BE2C (cell line): ENCODE measurements around the gene GASK1B. TPM values are rescaled to one million over a fixed set of nuclear protein-coding genes. Genes with fewer than 3 reads are reported as not detected.

Source experiments
- DNase-seq: peaks from one replicate; pipeline ENCODE4 v3.0.0-alpha.2; 2020
- H3K27me3 ChIP-seq: fragments of 250-450 bp; sonication (Bioruptor Pico); 2 replicates; pipeline ENCODE4 v1.5.1; 2020; ENCODE audit warnings: mild to moderate bottlenecking
- H3K36me3 ChIP-seq: fragments of 250-450 bp; sonication (Bioruptor Pico); 2 replicates; pipeline ENCODE4 v1.5.1; 2020; ENCODE audit warnings: mild to moderate bottlenecking
- H3K4me1 ChIP-seq: fragments of 250-450 bp; sonication (Bioruptor Pico); 2 replicates; pipeline ENCODE4 v1.5.1; 2020
- H3K4me3 ChIP-seq: 2 replicates; pipeline ENCODE4 v1.5.1; 2011; ENCODE audit warnings: low read depth, low read length
- H3K9me3 ChIP-seq: fragments of 250-450 bp; sonication (Bioruptor Pico); 2 replicates; pipeline ENCODE4 v1.5.1; 2020
- polyA plus RNA-seq: library from polyadenylated mRNA; unstranded; fragments of >200 nt; gene quantifications from one replicate; pipeline ENCODE4 v1.2.1, GENCODE V29; 2012; ENCODE audit warnings: low read depth, missing spikeins; ENCODE audit not compliant: insufficient read length, insufficient read depth
- TF ChIP-seq, protein P1 (sequence below): IDR thresholded peaks from 2 replicates; pipeline ENCODE4 v1.5.1; 2012; ENCODE audit warnings: mild to moderate bottlenecking, low read depth, low read length

The GASK1B gene
- 1.6 TPM for polyA plus RNA-seq

DNA sequence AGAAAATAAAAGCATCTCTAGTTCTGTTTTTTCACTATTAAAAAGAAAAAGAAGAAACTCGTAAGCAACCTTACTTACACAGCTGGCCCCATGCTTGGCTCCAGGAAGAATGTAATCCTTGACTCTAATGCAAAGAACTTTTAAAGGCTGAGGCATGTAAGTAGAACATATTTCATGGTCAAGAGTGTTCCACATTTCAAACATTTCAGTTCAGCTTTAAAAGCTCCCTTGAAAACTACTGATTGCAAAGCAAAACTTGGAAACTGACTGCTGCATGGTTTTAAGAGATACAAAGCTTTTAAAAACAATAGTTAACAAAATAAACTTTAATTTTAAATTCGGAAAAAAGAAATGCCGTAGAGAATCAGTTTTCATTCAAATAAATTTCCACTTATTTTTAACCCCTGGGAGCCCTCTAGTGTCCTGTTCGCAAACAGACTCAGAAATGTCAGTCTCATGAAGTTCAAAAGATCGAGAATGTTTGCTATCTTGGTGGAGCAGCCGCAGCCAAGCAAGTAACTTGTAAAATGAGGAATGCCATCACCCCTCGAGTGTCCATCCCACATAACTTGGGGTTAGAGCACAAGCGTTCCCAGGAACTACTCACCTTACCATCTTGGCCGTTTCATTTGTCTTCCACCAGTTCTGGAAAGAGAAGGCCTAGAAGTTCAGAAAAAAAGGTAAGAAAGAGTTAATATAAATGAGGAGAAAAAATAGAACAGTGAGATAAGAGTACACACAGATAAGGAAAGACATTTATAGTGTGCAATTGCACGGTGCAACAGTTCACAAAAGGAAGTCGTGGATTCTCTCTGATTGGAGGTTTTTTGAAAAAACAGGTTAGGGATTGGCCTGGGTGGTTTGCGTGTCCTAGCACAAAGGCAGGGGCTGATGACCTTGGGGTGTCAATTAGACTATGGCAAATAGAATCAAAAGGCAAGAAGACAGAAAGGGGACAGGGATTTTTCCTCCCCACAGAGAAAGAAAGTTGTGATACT, at the start of gene GASK1B:
Gene GASK1B (minus strand): TSS at position 765 of the 998 bp plus-strand sequence. CDS start 1,650 bp downstream, outside the sequence.
- peak within 1 kb of the TSS; percentile 9; the same call in 1 of the 2 replicates for H3K4me3 ChIP-seq
- peak; percentile 21 for DNase-seq
- H3K4me1 ChIP-seq, result peaks cover 4% of the 10 kb centered on the region; the same call in 1 of the 2 replicates
- H3K9me3 ChIP-seq, result no peaks in the 10 kb centered on the region
- no peaks in the 10 kb centered on the region for H3K36me3 ChIP-seq
- no peaks in the 10 kb centered on the region for H3K27me3 ChIP-seq
- TF ChIP-seq, protein P1, sequence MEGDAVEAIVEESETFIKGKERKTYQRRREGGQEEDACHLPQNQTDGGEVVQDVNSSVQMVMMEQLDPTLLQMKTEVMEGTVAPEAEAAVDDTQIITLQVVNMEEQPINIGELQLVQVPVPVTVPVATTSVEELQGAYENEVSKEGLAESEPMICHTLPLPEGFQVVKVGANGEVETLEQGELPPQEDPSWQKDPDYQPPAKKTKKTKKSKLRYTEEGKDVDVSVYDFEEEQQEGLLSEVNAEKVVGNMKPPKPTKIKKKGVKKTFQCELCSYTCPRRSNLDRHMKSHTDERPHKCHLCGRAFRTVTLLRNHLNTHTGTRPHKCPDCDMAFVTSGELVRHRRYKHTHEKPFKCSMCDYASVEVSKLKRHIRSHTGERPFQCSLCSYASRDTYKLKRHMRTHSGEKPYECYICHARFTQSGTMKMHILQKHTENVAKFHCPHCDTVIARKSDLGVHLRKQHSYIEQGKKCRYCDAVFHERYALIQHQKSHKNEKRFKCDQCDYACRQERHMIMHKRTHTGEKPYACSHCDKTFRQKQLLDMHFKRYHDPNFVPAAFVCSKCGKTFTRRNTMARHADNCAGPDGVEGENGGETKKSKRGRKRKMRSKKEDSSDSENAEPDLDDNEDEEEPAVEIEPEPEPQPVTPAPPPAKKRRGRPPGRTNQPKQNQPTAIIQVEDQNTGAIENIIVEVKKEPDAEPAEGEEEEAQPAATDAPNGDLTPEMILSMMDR, result peak; percentile 78

DNA sequence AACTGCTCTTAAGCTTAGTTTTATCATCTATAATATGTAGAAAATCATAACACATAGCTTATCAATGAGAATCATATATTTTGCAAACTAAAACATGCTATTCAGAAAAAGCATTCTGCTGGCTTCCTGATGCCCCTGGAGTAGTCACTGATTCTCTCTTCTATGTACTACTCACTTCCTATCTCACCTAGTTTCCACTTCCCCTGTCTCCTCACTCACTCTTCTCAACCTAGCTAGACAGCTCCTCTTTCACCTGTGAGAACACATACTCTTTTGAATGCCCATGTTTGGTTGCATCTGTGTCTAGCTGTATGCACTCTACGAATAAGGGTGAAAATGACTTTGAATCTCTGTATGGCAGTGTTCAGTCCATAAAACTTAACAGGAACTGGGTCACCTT, 46.8 kb upstream of the GASK1B start:
- TF ChIP-seq, protein P1, result no peak
- no peak for DNase-seq

DNA sequence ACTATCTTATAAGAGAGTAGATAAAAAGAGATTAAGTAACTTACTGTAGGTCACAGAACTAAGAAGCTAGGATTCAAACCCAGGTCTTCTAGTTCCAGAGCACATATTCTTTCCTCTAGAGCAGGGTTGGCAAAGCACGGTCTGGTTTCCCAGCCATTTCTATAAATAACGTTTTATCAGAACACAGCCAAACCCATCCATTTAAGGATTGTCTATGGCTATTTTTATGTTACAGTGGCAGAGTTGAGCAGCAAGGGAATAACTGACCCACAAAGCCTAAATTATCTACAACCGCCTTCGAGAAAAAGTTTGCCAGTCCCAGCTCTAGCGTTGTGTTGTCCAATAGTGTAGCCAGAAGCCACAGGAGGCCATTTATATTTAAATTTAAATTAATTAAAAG, 44.9 kb upstream of the GASK1B start:
- H3K36me3 ChIP-seq, result no peaks in the 10 kb centered on the region
- no peak overlapping the region for H3K4me3 ChIP-seq
- no peaks in the 10 kb centered on the region for H3K4me1 ChIP-seq
- no peaks in the 10 kb centered on the region for H3K27me3 ChIP-seq
- TF ChIP-seq, protein P1, result no peak
- no peaks in the 10 kb centered on the region for H3K9me3 ChIP-seq
- DNase-seq, result no peak

More for the DNA sequence above, 46.8 kb upstream of the GASK1B start:
- no peak overlapping the region for H3K4me3 ChIP-seq
- H3K36me3 ChIP-seq, result no peaks in the 10 kb centered on the region
- no peaks in the 10 kb centered on the region for H3K9me3 ChIP-seq
- no peaks in the 10 kb centered on the region for H3K27me3 ChIP-seq
- H3K4me1 ChIP-seq, result no peaks in the 10 kb centered on the region

DNA sequence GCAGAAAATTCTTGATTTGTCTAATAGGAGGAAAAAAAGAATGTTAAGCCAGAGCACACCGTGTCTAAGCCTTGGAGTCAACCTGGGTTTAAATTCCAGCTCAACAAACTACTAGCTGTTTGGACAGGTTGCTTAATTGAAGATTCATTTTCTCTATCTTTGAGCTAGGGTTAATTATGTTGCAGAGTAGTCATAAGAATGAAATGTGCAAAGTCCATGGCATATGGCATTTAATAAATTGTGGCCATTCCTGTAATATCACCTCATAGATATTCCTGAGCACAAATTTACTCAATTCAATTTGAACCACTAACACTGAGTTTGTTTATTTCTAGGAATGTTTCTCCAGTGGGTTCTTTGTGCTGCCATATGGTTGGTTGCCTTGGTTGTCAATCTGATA, 42.0 kb upstream of the GASK1B start:
- TF ChIP-seq, protein P1, result no peak
- H3K4me3 ChIP-seq, result no peak overlapping the region
- H3K9me3 ChIP-seq, result no peaks in the 10 kb centered on the region
- DNase-seq, result no peak
- no peaks in the 10 kb centered on the region for H3K4me1 ChIP-seq
- no peaks in the 10 kb centered on the region for H3K36me3 ChIP-seq
- H3K27me3 ChIP-seq, result peaks cover 7% of the 10 kb centered on the region; the same call in 1 of the 2 replicates

DNA sequence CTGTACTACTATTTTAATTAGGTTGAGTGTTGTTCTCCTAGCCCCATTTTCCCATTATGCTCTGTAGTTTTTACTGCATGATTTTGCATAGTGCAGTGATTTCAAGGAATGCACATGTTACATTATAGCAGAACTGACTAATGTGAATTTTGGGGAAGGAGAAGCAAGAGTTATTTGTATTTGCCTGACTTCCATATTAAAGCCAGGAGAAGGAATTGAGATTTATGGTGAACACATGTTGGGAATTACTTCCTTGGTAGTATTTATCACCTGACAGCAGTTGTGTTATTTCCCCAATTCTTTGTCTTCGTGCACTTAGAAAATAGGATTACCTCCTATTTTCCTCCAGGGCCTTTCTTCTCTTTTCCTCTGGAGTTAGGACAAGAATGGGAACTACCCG, 40.6 kb upstream of the GASK1B start:
- H3K4me3 ChIP-seq, result no peak overlapping the region
- H3K4me1 ChIP-seq, result no peaks in the 10 kb centered on the region
- no peak for DNase-seq
- H3K36me3 ChIP-seq, result no peaks in the 10 kb centered on the region
- TF ChIP-seq, protein P1, result no peak
- no peaks in the 10 kb centered on the region for H3K9me3 ChIP-seq
- peaks cover 12% of the 10 kb centered on the region for H3K27me3 ChIP-seq

DNA sequence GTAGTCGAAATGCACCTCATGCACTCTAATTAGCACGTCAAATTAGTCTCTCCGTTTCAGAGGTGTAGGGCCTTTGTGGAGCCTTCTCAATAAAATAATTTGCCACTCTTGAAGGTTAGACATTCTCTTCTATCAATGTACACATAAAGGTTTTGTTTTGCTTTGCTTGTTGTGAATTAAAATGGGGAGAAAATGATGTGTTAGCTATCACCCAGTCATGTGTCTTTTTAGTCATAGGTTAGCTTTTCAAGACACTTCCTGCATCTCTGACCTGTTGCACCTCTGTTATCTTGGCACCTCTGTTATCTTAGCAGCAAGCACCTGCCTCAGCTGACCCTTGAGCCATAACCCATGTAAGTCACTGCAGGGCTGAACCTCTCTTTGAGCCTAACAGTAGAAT, 38.4 kb upstream of the GASK1B start:
- no peak for DNase-seq
- TF ChIP-seq, protein P1, result no peak
- H3K27me3 ChIP-seq, result peaks cover 12% of the 10 kb centered on the region

More for the DNA sequence above, 38.4 kb upstream of the GASK1B start:
- Histone ChIP-seq H3K36me3 (no peaks in the 10 kb centered on the region), H3K4me1 (no peaks in the 10 kb centered on the region), H3K4me3 (no peak overlapping the region), H3K9me3 (no peaks in the 10 kb centered on the region)
